Stomach (tissue), 4 donors: ENCODE data around the gene MAGT1.

Source experiments
- CTCF ChIP-seq, 7 experiments: fragments of 450-650 bp in 4 of 7; fragments of 200-600 bp in 3 of 7; sonication (generic) in 3 of 7; IDR thresholded peaks; one replicate each; pipeline ENCODE4 v1.5.1; 2016 to 2019; ENCODE audit warnings: antibody characterized with exemption in 7 of 7, control low read depth in 2 of 7, mild to moderate bottlenecking in 1 of 7
- EP300 ChIP-seq: sonication (generic); formaldehyde crosslinking; IDR thresholded peaks from one replicate; pipeline ENCODE4 v1.6.1; 2017; ENCODE audit warnings: antibody characterized with exemption
- POLR2A ChIP-seq, 4 donors: fragments of 450-650 bp; IDR thresholded peaks; one replicate each; pipeline ENCODE4 v1.6.1; 2016; ENCODE audit warnings: antibody characterized with exemption in 4 of 4, control low read depth in 2 of 4, mild to moderate bottlenecking in 1 of 4, moderate library complexity in 1 of 4
- POLR2AphosphoS5 ChIP-seq, 3 donors: sonication (generic); formaldehyde crosslinking; IDR thresholded peaks; one replicate each; pipeline ENCODE4 v1.6.1; 2016; ENCODE audit warnings: antibody characterized with exemption in 3 of 3

- TF ChIP-seq POLR2A (IDR thresholded peaks at IDR 0.05) = no peak
- no peak for TF ChIP-seq POLR2AphosphoS5 (IDR thresholded peaks at IDR 0.05)
- TF ChIP-seq CTCF (IDR thresholded peaks at IDR 0.05) = no peak
- TF ChIP-seq EP300 = no peak
These were observed 5.5 kb upstream of the MAGT1 start for GRCh38 chrX:77900688-77901087.
